ENCODE measurements around the gene CLDN14.

The CLDN14 gene

GRCh38 chr21:36479415-36480402 lies at the start of gene CLDN14:
Gene CLDN14 (minus strand): TSS chr21:36480122. CDS start chr21:36461695, 18,427 bp downstream.
- no peak for DNase-seq

GRCh38 chr21:36528716-36529115 lies 48.8 kb upstream of the CLDN14 start:
- no peak for DNase-seq

GRCh38 chr21:36527317-36527716 lies 47.4 kb upstream of the CLDN14 start:
- no peak for DNase-seq

- no peak for DNase-seq
Observed at GRCh38 chr21:36526104-36526503, 46.2 kb upstream of the CLDN14 start.

- no peak for DNase-seq
Observed at GRCh38 chr21:36524477-36524876, 44.6 kb upstream of the CLDN14 start.

- DNase-seq: no peak
Observed at GRCh38 chr21:36522219-36522808, 42.4 kb upstream of the CLDN14 start.

GRCh38 chr21:36518883-36519492 lies 39.1 kb upstream of the CLDN14 start:
- no peak for DNase-seq

- no peak for DNase-seq
Observed at GRCh38 chr21:36517366-36518075, 37.6 kb upstream of the CLDN14 start.

GRCh38 chr21:36516281-36516680 lies 36.4 kb upstream of the CLDN14 start:
- no peak for DNase-seq

- DNase-seq: no peak
Observed at GRCh38 chr21:36513430-36513829, 33.5 kb upstream of the CLDN14 start.

- no peak for DNase-seq
Observed at GRCh38 chr21:36512971-36513370, 33.0 kb upstream of the CLDN14 start.

GRCh38 chr21:36511484-36512220 lies 31.7 kb upstream of the CLDN14 start:
- DNase-seq: no peak

- DNase-seq: no peak
Observed at GRCh38 chr21:36510911-36511310, 31.0 kb upstream of the CLDN14 start.

GRCh38 chr21:36509973-36510664 lies 30.2 kb upstream of the CLDN14 start:
- no peak for DNase-seq

GRCh38 chr21:36508948-36509347 lies 29.0 kb upstream of the CLDN14 start:
- no peak for DNase-seq

- no peak for DNase-seq
Observed at GRCh38 chr21:36507397-36508018, 27.6 kb upstream of the CLDN14 start.

- no peak for DNase-seq
Observed at GRCh38 chr21:36506482-36506881, 26.6 kb upstream of the CLDN14 start.

GRCh38 chr21:36504067-36505058 lies 24.4 kb upstream of the CLDN14 start:
- DNase-seq: peak; percentile 26 to 51

GRCh38 chr21:36502365-36502764 lies 22.4 kb upstream of the CLDN14 start:
- no peak for DNase-seq

GRCh38 chr21:36501589-36501892 lies 21.6 kb upstream of the CLDN14 start:
- DNase-seq: no peak
